IPS-15b (cell line): Measurements from ENCODE around the gene CD248.
"Not testable (repeated sequence)": the region's sequence is repeated elsewhere in the genome, so short reads cannot be mapped to it uniquely, and the experiment has no call there.

Experiments used
- H3K27me3 ChIP-seq: one replicate; pipeline ENCODE4 v1.6.1; 2013; ENCODE audit warnings: low read length; ENCODE audit not compliant: control insufficient read depth, insufficient read depth
- H3K36me3 ChIP-seq: one replicate; pipeline ENCODE4 v1.6.1; 2013; ENCODE audit warnings: low read length; ENCODE audit not compliant: control insufficient read depth, insufficient read depth
- H3K4me1 ChIP-seq: one replicate; pipeline ENCODE4 v1.6.1; 2013; ENCODE audit warnings: mild to moderate bottlenecking, low read length; ENCODE audit not compliant: control insufficient read depth, insufficient read depth
- H3K4me3 ChIP-seq: one replicate; pipeline ENCODE4 v1.5.1; 2013; ENCODE audit warnings: low read depth, low read length
- H3K9ac ChIP-seq: one replicate; pipeline ENCODE4 v1.6.1; 2013; ENCODE audit warnings: low read depth, mild to moderate bottlenecking, low read length
- H3K9me3 ChIP-seq: one replicate; pipeline ENCODE4 v1.6.1; 2013; ENCODE audit warnings: mild to moderate bottlenecking, low read length; ENCODE audit not compliant: control insufficient read depth, insufficient read depth

CD248 gene

GRCh38 chr11:66279092-66279734 is 37.6 kb downstream of the CD248 start:
- Histone ChIP-seq H3K9me3 (no peaks in the 10 kb centered on the region), H3K4me3 (peak overlapping the region; percentile 41), H3K27me3 (peaks cover 2% of the 10 kb centered on the region), H3K36me3 (peaks cover 13% of the 10 kb centered on the region), H3K9ac (no peak overlapping the region), H3K4me1 (peaks cover 3% of the 10 kb centered on the region)

GRCh38 chr11:66278363-66279091 is 38.3 kb downstream of the CD248 start:
- Histone ChIP-seq H3K9ac (no peak overlapping the region), H3K4me1 (peaks cover 3% of the 10 kb centered on the region)

DNA sequence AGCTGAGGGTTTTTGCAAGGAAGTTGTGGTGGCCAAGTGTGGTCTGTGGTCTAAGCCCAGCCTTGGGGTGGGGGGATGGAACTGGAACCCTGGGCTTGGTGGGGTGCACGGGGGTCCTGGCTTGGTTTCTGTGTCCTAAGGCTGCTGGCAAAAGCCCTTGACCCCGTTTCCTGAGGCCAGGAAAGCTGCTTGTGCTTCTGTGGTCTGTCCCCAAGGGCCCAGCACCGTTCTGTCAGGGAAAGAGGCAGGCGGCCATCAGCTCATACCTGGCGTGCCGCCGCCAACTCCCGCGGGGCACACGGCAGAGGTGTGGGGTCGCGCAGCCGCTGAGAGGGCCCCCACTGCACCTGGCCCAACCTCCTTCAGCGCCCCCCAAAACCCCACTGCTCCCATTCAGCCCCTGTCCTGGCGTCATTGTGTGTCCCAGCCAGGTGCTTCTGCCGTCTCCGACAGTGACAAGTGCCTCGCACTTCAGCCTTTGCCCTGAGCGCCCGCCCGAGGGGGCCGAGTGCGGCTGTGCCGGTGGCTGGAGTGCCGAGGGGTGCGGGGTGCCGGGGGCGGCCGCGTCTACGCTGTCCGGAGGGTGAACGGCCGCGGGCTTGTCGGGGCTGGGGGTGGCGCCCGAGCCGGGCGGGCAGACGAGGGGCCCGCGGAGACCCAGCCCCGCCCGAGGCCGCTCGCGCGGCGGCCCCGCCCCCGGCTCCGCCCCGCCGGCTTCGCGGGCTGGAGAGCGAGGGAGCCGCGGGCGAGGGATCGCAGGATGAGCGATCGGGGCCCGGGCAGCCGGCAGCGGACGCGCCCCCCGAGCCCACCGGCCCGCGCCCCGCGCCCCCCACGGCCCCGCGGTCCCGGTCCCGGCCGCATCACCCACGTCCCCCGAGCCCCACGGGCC is 39.1 kb downstream of the CD248 start, which contains the start of gene CNIH2:
Gene CNIH2 (plus strand): TSS at position 705 of the 892 bp plus-strand sequence. CDS start 282 bp downstream, outside the sequence.
- Histone ChIP-seq H3K4me3 (peak within 1 kb of the TSS; percentile 53), H3K27me3 (peaks cover 2% of the 10 kb centered on the region), H3K9ac (no peak within 1 kb of the TSS), H3K36me3 (peaks cover 24% of the 10 kb centered on the region), H3K9me3 (no peaks in the 10 kb centered on the region), H3K4me1 (peaks cover 1% of the 10 kb centered on the region)

More at GRCh38 chr11:66278363-66279091, 38.3 kb downstream of the CD248 start:
- peaks cover 16% of the 10 kb centered on the region for H3K36me3 ChIP-seq
- H3K9me3 ChIP-seq, result no peaks in the 10 kb centered on the region
- H3K4me3 ChIP-seq, result peak overlapping the region; percentile 41
- H3K27me3 ChIP-seq, result peaks cover 2% of the 10 kb centered on the region

DNA sequence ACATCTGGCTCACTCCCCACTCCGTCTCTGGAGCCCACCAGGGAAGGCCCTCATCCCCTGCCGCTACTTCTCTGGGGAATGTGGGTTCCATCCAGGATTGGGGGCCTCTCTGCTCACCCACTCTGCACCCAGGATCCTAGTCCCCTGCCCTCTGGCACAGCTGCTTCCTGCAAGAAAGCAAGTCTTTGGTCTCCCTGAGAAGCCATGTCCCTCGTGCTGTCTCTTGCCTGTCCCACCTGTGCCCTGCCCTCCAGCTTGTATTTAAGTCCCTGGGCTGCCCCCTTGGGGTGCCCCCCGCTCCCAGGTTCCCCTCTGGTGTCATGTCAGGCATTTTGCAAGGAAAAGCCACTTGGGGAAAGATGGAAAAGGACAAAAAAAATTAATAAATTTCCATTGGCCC is 39.8 kb downstream of the CD248 start:
- Histone ChIP-seq H3K36me3 (peaks cover 30% of the 10 kb centered on the region), H3K4me3 (peak overlapping the region; percentile 53)
- H3K9me3 ChIP-seq, H3K9ac ChIP-seq, H3K4me1 ChIP-seq, H3K27me3 ChIP-seq: not testable (repeated sequence)

GRCh38 chr11:66276619-66277018 is 40.2 kb downstream of the CD248 start:
- H3K4me1 ChIP-seq, H3K4me3 ChIP-seq, H3K9ac ChIP-seq, H3K27me3 ChIP-seq, H3K9me3 ChIP-seq: not testable (repeated sequence)
- peaks cover 33% of the 10 kb centered on the region for H3K36me3 ChIP-seq

GRCh38 chr11:66275984-66276612 is 40.7 kb downstream of the CD248 start:
- no peak overlapping the region for H3K4me3 ChIP-seq
- no peak overlapping the region for H3K9ac ChIP-seq
- H3K4me1 ChIP-seq, result no peaks in the 10 kb centered on the region
- H3K9me3 ChIP-seq, result no peaks in the 10 kb centered on the region
- peaks cover 33% of the 10 kb centered on the region for H3K36me3 ChIP-seq
- peaks cover 2% of the 10 kb centered on the region for H3K27me3 ChIP-seq

DNA sequence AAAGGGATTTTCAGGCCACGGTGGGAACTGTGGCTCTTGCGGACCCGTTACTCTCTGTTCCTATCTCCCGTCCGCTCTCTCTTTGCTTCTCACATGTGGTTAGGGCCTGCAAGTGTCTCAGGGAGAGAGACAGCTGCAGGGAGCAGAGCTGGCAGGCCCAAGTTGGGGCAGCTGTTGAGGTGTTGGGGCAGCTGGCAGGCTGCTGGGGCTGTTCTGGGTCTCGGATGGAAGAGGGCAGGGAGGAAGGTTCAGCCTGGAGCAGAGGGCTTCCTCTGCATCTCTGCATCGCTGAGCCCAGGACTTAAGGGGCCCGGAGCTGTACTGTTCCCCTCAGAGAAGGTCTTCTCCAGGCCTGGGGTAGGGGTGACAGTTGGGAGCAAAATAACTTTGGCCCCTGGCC is 41.4 kb downstream of the CD248 start:
- H3K36me3 ChIP-seq, result peaks cover 33% of the 10 kb centered on the region
- H3K9me3 ChIP-seq, result no peaks in the 10 kb centered on the region
- no peak overlapping the region for H3K4me3 ChIP-seq
- H3K4me1 ChIP-seq, result no peaks in the 10 kb centered on the region
- no peaks in the 10 kb centered on the region for H3K27me3 ChIP-seq
- H3K9ac ChIP-seq, result no peak overlapping the region

- Histone ChIP-seq H3K9me3 (no peaks in the 10 kb centered on the region), H3K9ac (no peak overlapping the region), H3K4me1 (no peaks in the 10 kb centered on the region), H3K27me3 (no peaks in the 10 kb centered on the region), H3K36me3 (peaks cover 33% of the 10 kb centered on the region), H3K4me3 (no peak overlapping the region)
Observed at GRCh38 chr11:66274219-66274618, 42.6 kb downstream of the CD248 start.

- Histone ChIP-seq H3K4me3 (no peak overlapping the region), H3K4me1 (no peaks in the 10 kb centered on the region), H3K36me3 (peaks cover 31% of the 10 kb centered on the region), H3K9ac (no peak overlapping the region), H3K27me3 (no peaks in the 10 kb centered on the region), H3K9me3 (no peaks in the 10 kb centered on the region)
Observed at GRCh38 chr11:66272596-66272995, 44.2 kb downstream of the CD248 start.

- Histone ChIP-seq H3K36me3 (peaks cover 32% of the 10 kb centered on the region), H3K4me3 (no peak overlapping the region), H3K9ac (no peak overlapping the region), H3K27me3 (no peaks in the 10 kb centered on the region), H3K4me1 (no peaks in the 10 kb centered on the region), H3K9me3 (no peaks in the 10 kb centered on the region)
Observed at GRCh38 chr11:66271816-66272215, 45.0 kb downstream of the CD248 start.
